OCI-LY1 (cell line): Measurements from ENCODE around the gene ZFP42.

Experiments
- H2AFZ ChIP-seq: fragments of 200-600 bp; sonication (generic), shearing (Covaris generic); 2 replicates; pipeline ENCODE4 v1.6.0; 2014; ENCODE audit warnings: antibody characterized with exemption, mild to moderate bottlenecking, low read length
- H3F3A ChIP-seq: fragments of 200-600 bp; sonication (generic), shearing (Covaris generic); 2 replicates; pipeline ENCODE4 v1.6.0; 2014; ENCODE audit warnings: mild to moderate bottlenecking, antibody characterized with exemption, low read length, moderate library complexity; ENCODE audit not compliant: insufficient read depth
- H3K27ac ChIP-seq: fragments of 200-600 bp; sonication (generic); 2 replicates; pipeline ENCODE4 v1.5.1; 2014; ENCODE audit warnings: low read length, mixed run types, mild to moderate bottlenecking, low read depth; ENCODE audit not compliant: poor library complexity, severe bottlenecking
- H3K27me3 ChIP-seq: fragments of 200-600 bp; sonication (generic); 2 replicates; pipeline ENCODE4 v1.6.0; 2014; ENCODE audit warnings: antibody characterized with exemption, mild to moderate bottlenecking, low read length, moderate library complexity; ENCODE audit not compliant: insufficient read depth
- H3K36me3 ChIP-seq: fragments of 200-600 bp; sonication (generic); 2 replicates; pipeline ENCODE4 v1.6.1; 2014; ENCODE audit warnings: mild to moderate bottlenecking, antibody characterized with exemption, low read length, moderate library complexity, mixed read lengths; ENCODE audit not compliant: insufficient read depth
- H3K4me1 ChIP-seq: fragments of 200-600 bp; sonication (generic); 2 replicates; pipeline ENCODE4 v1.5.1; 2014; ENCODE audit warnings: mild to moderate bottlenecking, low read length, moderate library complexity; ENCODE audit not compliant: insufficient read depth, severe bottlenecking
- H3K4me2 ChIP-seq: fragments of 200-600 bp; sonication (generic), shearing (Covaris generic); 2 replicates; pipeline ENCODE4 v1.6.1; 2014; ENCODE audit warnings: low read length
- H3K4me3 ChIP-seq: fragments of 200-600 bp; sonication (generic); 2 replicates; pipeline ENCODE4 v1.5.1; 2014; ENCODE audit warnings: low read length, low read depth, mild to moderate bottlenecking, mixed read lengths; ENCODE audit not compliant: poor library complexity, severe bottlenecking
- H3K79me2 ChIP-seq: fragments of 200-600 bp; shearing (Covaris generic); 2 replicates; pipeline ENCODE4 v1.6.1; 2016; ENCODE audit warnings: mixed run types, low read length, mixed read lengths; ENCODE audit not compliant: insufficient read depth
- H3K9ac ChIP-seq: fragments of 200-600 bp; sonication (generic), shearing (Covaris generic); 2 replicates; pipeline ENCODE4 v1.6.1; 2014; ENCODE audit warnings: mild to moderate bottlenecking, low read length, mixed read lengths
- H3K9me2 ChIP-seq: fragments of 200-600 bp; sonication (generic), shearing (Covaris generic); 2 replicates; pipeline ENCODE4 v1.6.1; 2014; ENCODE audit warnings: low read depth, mild to moderate bottlenecking, low read length, mixed read lengths
- H3K9me3 ChIP-seq: fragments of 200-600 bp; shearing (Covaris generic); 2 replicates; pipeline ENCODE4 v1.6.1; 2014; ENCODE audit warnings: low read length, mixed read lengths
- H4K20me1 ChIP-seq: fragments of 200-600 bp; sonication (generic), shearing (Covaris generic); 2 replicates; pipeline ENCODE4 v1.6.0; 2016; ENCODE audit warnings: mild to moderate bottlenecking, low read length; ENCODE audit not compliant: insufficient read depth
- CTCF ChIP-seq: fragments of 200-600 bp; sonication (generic), shearing (Covaris generic); IDR thresholded peaks from 2 replicates; pipeline ENCODE4 v1.5.1; 2017; ENCODE audit warnings: mild to moderate bottlenecking, antibody characterized with exemption, low read length, moderate library complexity, mixed read lengths
- EZH2 ChIP-seq: fragments of 200-600 bp; sonication (generic), shearing (Covaris generic); IDR thresholded peaks from 2 replicates; pipeline ENCODE4 v1.8.0; 2017; ENCODE audit warnings: borderline replicate concordance, mixed run types, mild to moderate bottlenecking, antibody characterized with exemption, low read length, moderate library complexity, mixed read lengths

Gene ZFP42

GRCh38 chr4:188016754-188017153 lies 21.2 kb downstream of the ZFP42 start:
- H3K9ac ChIP-seq: no peak overlapping the region
- no peaks in the 10 kb centered on the region for H3K9me2 ChIP-seq
- H3K27me3 ChIP-seq: no peaks in the 10 kb centered on the region; the same call in 1 of the 2 replicates
- H2AFZ ChIP-seq: no peak overlapping the region
- no peak overlapping the region for H3K4me2 ChIP-seq
- H3K27ac ChIP-seq: no peak overlapping the region
- no peaks in the 10 kb centered on the region for H3K4me1 ChIP-seq
- no peaks in the 10 kb centered on the region for H3F3A ChIP-seq
- no peak overlapping the region for H3K4me3 ChIP-seq
- no peaks in the 10 kb centered on the region for H4K20me1 ChIP-seq
- H3K79me2 ChIP-seq: no peaks in the 10 kb centered on the region
- H3K9me3 ChIP-seq: no peaks in the 10 kb centered on the region
- TF ChIP-seq EZH2 (no peak), CTCF (no peak)
- no peaks in the 10 kb centered on the region for H3K36me3 ChIP-seq

- Histone ChIP-seq H3K79me2 (no peaks in the 10 kb centered on the region), H2AFZ (no peak overlapping the region), H3K9me3 (no peaks in the 10 kb centered on the region), H3K27me3 (no peaks in the 10 kb centered on the region; the same call in 1 of the 2 replicates), H3K4me1 (no peaks in the 10 kb centered on the region), H3K9me2 (no peaks in the 10 kb centered on the region), H3K9ac (no peak overlapping the region), H3K36me3 (no peaks in the 10 kb centered on the region), H3K4me3 (no peak overlapping the region), H4K20me1 (no peaks in the 10 kb centered on the region), H3K27ac (no peak overlapping the region), H3K4me2 (no peak overlapping the region), H3F3A (no peaks in the 10 kb centered on the region)
- TF ChIP-seq CTCF: no peak
These were observed 22.7 kb downstream of the ZFP42 start for GRCh38 chr4:188018262-188018661.

- H3F3A ChIP-seq: no peaks in the 10 kb centered on the region
- H4K20me1 ChIP-seq: no peaks in the 10 kb centered on the region
- TF ChIP-seq EZH2: no peak
- H3K9me2 ChIP-seq: no peaks in the 10 kb centered on the region
- no peak overlapping the region for H3K9ac ChIP-seq
- H3K36me3 ChIP-seq: no peaks in the 10 kb centered on the region
- no peak overlapping the region for H2AFZ ChIP-seq
- no peaks in the 10 kb centered on the region for H3K9me3 ChIP-seq
- no peaks in the 10 kb centered on the region; the same call in 1 of the 2 replicates for H3K27me3 ChIP-seq
- H3K79me2 ChIP-seq: no peaks in the 10 kb centered on the region
- no peaks in the 10 kb centered on the region for H3K4me1 ChIP-seq
- no peak overlapping the region for H3K4me2 ChIP-seq
- H3K27ac ChIP-seq: no peak overlapping the region
- no peak overlapping the region for H3K4me3 ChIP-seq
These were observed 26.1 kb downstream of the ZFP42 start for GRCh38 chr4:188021548-188022249.

- no peak overlapping the region for H2AFZ ChIP-seq
- no peak overlapping the region for H3K4me3 ChIP-seq
- no peaks in the 10 kb centered on the region for H3F3A ChIP-seq
- H3K9me2 ChIP-seq: no peaks in the 10 kb centered on the region
- TF ChIP-seq EZH2 (no peak), CTCF (no peak)
- H3K9ac ChIP-seq: no peak overlapping the region
- H3K9me3 ChIP-seq: no peaks in the 10 kb centered on the region
- H3K4me1 ChIP-seq: no peaks in the 10 kb centered on the region
- H3K79me2 ChIP-seq: no peaks in the 10 kb centered on the region
- H3K27ac ChIP-seq: no peak overlapping the region
- no peaks in the 10 kb centered on the region for H3K36me3 ChIP-seq
- H3K27me3 ChIP-seq: no peaks in the 10 kb centered on the region; the same call in 1 of the 2 replicates
- no peak overlapping the region for H3K4me2 ChIP-seq
- H4K20me1 ChIP-seq: no peaks in the 10 kb centered on the region
These were observed 28.1 kb downstream of the ZFP42 start for GRCh38 chr4:188023682-188024081.
